K562 (cell line): Measurements from ENCODE around the gene WWP2. TPM values are rescaled to one million over a fixed set of nuclear protein-coding genes. Genes with fewer than 3 reads are reported as not detected.

Experiments
- ATF7 ChIP-seq: fragments of 450-650 bp; IDR thresholded peaks from 2 replicates; pipeline ENCODE4 v1.7.1; 2014; ENCODE audit warnings: mild to moderate bottlenecking, moderate library complexity
- CCNT2 ChIP-seq: IDR thresholded peaks from 2 replicates; pipeline ENCODE4 v1.6.1; 2011; ENCODE audit warnings: borderline replicate concordance, low read depth, mild to moderate bottlenecking, moderate library complexity, mixed read lengths, low read length; ENCODE audit not compliant: insufficient read length; ENCODE audit errors: extremely low read depth
- CREB3L1 ChIP-seq: fragments of 450-650 bp; IDR thresholded peaks from 2 replicates; pipeline ENCODE4 v1.6.1; 2014; ENCODE audit warnings: low read depth, mild to moderate bottlenecking, moderate library complexity, borderline replicate concordance
- EWSR1 ChIP-seq: fragments of 450-650 bp; IDR thresholded peaks from 2 replicates; pipeline ENCODE4 v1.6.1; 2018; ENCODE audit warnings: borderline replicate concordance, mild to moderate bottlenecking, low read depth, moderate library complexity; ENCODE audit not compliant: partially characterized antibody
- HLTF ChIP-seq: fragments of 450-650 bp; IDR thresholded peaks from 2 replicates; pipeline ENCODE4 v1.6.1; 2016
- JUNB ChIP-seq: fragments of 450-650 bp; formaldehyde crosslinking; conservative IDR thresholded peaks from 2 replicates; pipeline ENCODE4 v1.4.0; 2020; ENCODE audit warnings: mild to moderate bottlenecking
- NCOA6 ChIP-seq: fragments of 450-650 bp; IDR thresholded peaks from 2 replicates; pipeline ENCODE4 v1.6.1; 2017; ENCODE audit warnings: mild to moderate bottlenecking
- NR1H2 ChIP-seq: sonication (generic); formaldehyde crosslinking; IDR thresholded peaks from 2 replicates; pipeline ENCODE4 v1.4.0; 2020; ENCODE audit warnings: mild to moderate bottlenecking, missing genetic modification reagents
- NR2C2 ChIP-seq, 2 experiments: fragments of 200-800 bp in 1 of 2; sonication (Bioruptor generic) in 1 of 2; sonication (generic) in 1 of 2; formaldehyde crosslinking in 1 of 2; IDR thresholded peaks; 2 replicates each; pipeline versions ENCODE4 v1.6.1 to v1.8.0; 2016 to 2022; ENCODE audit warnings: mild to moderate bottlenecking in 1 of 2, missing compliant biosample characterization in 1 of 2, missing genetic modification characterization in 1 of 2, missing genetic modification reagents in 1 of 2
- PBX2 ChIP-seq, 2 experiments: IDR thresholded peaks in 1 of 2; conservative IDR thresholded peaks in 1 of 2; 2 replicates each; pipeline ENCODE4 v1.6.1; 2016; ENCODE audit warnings: low read depth in 2 of 2, mild to moderate bottlenecking in 1 of 2, missing compliant biosample characterization in 1 of 2, missing genetic modification characterization in 1 of 2, moderate library complexity in 1 of 2
- PKNOX1 ChIP-seq: fragments of 450-650 bp; IDR thresholded peaks from 2 replicates; pipeline ENCODE4 v1.6.1; 2016
- PYGO2 ChIP-seq: fragments of 450-650 bp; IDR thresholded peaks from 2 replicates; pipeline ENCODE4 v1.6.1; 2016; ENCODE audit warnings: mild to moderate bottlenecking, missing genetic modification characterization, moderate library complexity, missing compliant biosample characterization
- RCOR1 ChIP-seq, 2 experiments: IDR thresholded peaks; 2 replicates each; pipeline ENCODE4 v1.6.1; 2012; ENCODE audit warnings: low read depth in 2 of 2, low read length in 2 of 2, borderline replicate concordance in 1 of 2, improper control_type of control experiment in 1 of 2
- SP1 ChIP-seq: sonication (generic); formaldehyde crosslinking; IDR thresholded peaks from 2 replicates; pipeline ENCODE4 v1.8.1; 2022; ENCODE audit warnings: mild to moderate bottlenecking, missing genetic modification reagents
- SRF ChIP-seq, 2 experiments: fragments of 250-450, 450-650 bp in 1 of 2; sonication (Bioruptor Pico) in 1 of 2; sonication (generic) in 1 of 2; formaldehyde crosslinking; IDR thresholded peaks; 2 replicates each; pipeline versions ENCODE4 v1.5.0 to v1.5.1; 2020 to 2022; ENCODE audit warnings: mild to moderate bottlenecking in 1 of 2, missing genetic modification reagents in 1 of 2
- SUPT5H ChIP-seq: fragments of 450-650 bp; IDR thresholded peaks from 2 replicates; pipeline ENCODE4 v1.6.1; 2016
- ZNF277 ChIP-seq: fragments of 250-450 bp; sonication (Bioruptor Pico); IDR thresholded peaks from 2 replicates; pipeline ENCODE4 v1.8.0; 2022; ENCODE audit warnings: inconsistent platforms, mild to moderate bottlenecking, moderate library complexity, borderline replicate concordance
- ZNF561 ChIP-seq: fragments of 450-650 bp; formaldehyde crosslinking; conservative IDR thresholded peaks from 2 replicates; pipeline ENCODE4 v1.4.0; 2020; ENCODE audit warnings: mild to moderate bottlenecking, moderate library complexity
- ZNF584 ChIP-seq: fragments of 200-800 bp; sonication (Bioruptor generic); IDR thresholded peaks from 2 replicates; pipeline ENCODE4 v1.6.1; 2016; ENCODE audit warnings: low read depth, mild to moderate bottlenecking, missing genetic modification characterization, missing compliant biosample characterization
- ZNF589 ChIP-seq: fragments of 200-800 bp; sonication (Bioruptor generic); IDR thresholded peaks from 2 replicates; pipeline ENCODE4 v1.6.1; 2016; ENCODE audit warnings: low read depth, missing genetic modification characterization, missing compliant biosample characterization
- polyA plus RNA-seq, 8 experiments: library from polyadenylated mRNA; depleted of rRNA in 4 of 8; stranded (reverse) in 5 of 8; unstranded in 3 of 8; fragments of >200 nt; fragmentation: Nextera tagmentation in 2 of 8; fragmentation: Illumina TruSeq in 1 of 8; extraction: Ambion mirVana in 2 of 8; extraction: Trizol in 1 of 8; gene quantifications; 2 replicates each; pipeline versions ENCODE4 v1.2.1 to v1.2.3, GENCODE V29; 2011 to 2014; ENCODE audit warnings: inconsistent platforms in 1 of 8, missing spikeins in 1 of 8
- total RNA-seq, 7 experiments: library from RNA; depleted of rRNA in 6 of 7; stranded (reverse); fragments of >200 nt in 6 of 7; fragmentation: Illumina TruSeq in 2 of 7; extraction: Trizol in 2 of 7; gene quantifications; 2 replicates each; pipeline versions ENCODE4 v1.2.1 to v1.2.3, GENCODE V29; 2011 to 2021; ENCODE audit warnings: low replicate concordance in 1 of 7

The WWP2 gene
- total and polyA plus RNA-seq, 9 of the 15 experiments (the other 6 are each of a cell fraction or from before 2014, with no cell fraction given), result 1.9 to 34.4 (median 14.6) TPM

GRCh38 chr16:69726313-69727060, 35.6 kb upstream of the WWP2 start, which contains the start of gene NQO1 (continued):
- TF ChIP-seq PBX2 (CRISPR knock-in tag; IDR thresholded peaks at IDR 0.05; ENCODE audit: low read depth) (no peak), PBX2 (tag; conservative IDR thresholded peaks at IDR 0.05; ENCODE audit: low read depth) (0 out of 2 replicates have a peak, but pooled peaks have one; percentile 25), NR2C2 (CRISPR knock-in tag; IDR thresholded peaks at IDR 0.05) (no peak), NR2C2 (tag; IDR thresholded peaks at IDR 0.05) (0 out of 2 replicates have a peak, but pooled peaks have one; percentile 52), ZNF589 (CRISPR knock-in tag) (peak; percentile 7; the same call in 1 of the 2 replicates), ZNF561 (CRISPR knock-in tag) (no peak), SRF (CRISPR knock-in tag; IDR thresholded peaks at IDR 0.05) (peak in 1 of 2 experiments; percentile 24; a peak in 1 of 4 replicates), PYGO2 (no peak), CCNT2 (peak; percentile 44), ATF7 (peak; percentile 45), PKNOX1 (peak; percentile 60), ZNF584 (no peak), SP1 (CRISPR knock-in tag) (no peak; the same call in 1 of the 2 replicates), SUPT5H (peak; percentile 80), ZNF277 (CRISPR knock-in tag) (no peak), EWSR1 (no peak), NCOA6 (no peak), CREB3L1 (no peak), HLTF (no peak), NR1H2 (0 out of 2 replicates have a peak, but pooled peaks have one; percentile 17), JUNB (CRISPR knock-in tag) (no peak), RCOR1 (IDR thresholded peaks at IDR 0.05; ENCODE audit: borderline replicate concordance in 1 of 2, low read depth in 2 of 2, low read length in 2 of 2) (peak in 1 of 2 experiments; percentile 88; a peak in 2 of 4 replicates)
